HEK293 (cell line): Measurements from ENCODE around the gene ACTR3C.
"Not testable (repeated sequence)": the region's sequence is repeated elsewhere in the genome, so short reads cannot be mapped to it uniquely, and the experiment has no call there.

Experiments
- CTCF ChIA-PET: fragments of 350-600 bp; formaldehyde crosslinking; extraction: SDS; loops from one replicate; lab custom pipeline; 2021; ENCODE audit warnings: antibody characterized with exemption; lab: Yijun Ruan, JAX
- POLR2A ChIA-PET: fragments of 300-600 bp; formaldehyde crosslinking; extraction: SDS; loops from one replicate; lab custom pipeline; 2020; ENCODE audit warnings: antibody characterized with exemption, inconsistent platforms; lab: Yijun Ruan, JAX
- H3K27ac ChIP-seq: fragments of 200-500 bp; sonication (Bioruptor generic); 2 replicates; pipeline ENCODE4 v1.5.1; 2014; ENCODE audit warnings: low read depth, low read length, control low read depth, inconsistent platforms; ENCODE audit errors: extremely low read depth
- H3K36me3 ChIP-seq, 2 experiments: fragments of 200-500 bp in 1 of 2; sonication (Bioruptor generic) in 1 of 2; 1 replicate in 1 of 2; 2 replicates in 1 of 2; pipeline ENCODE4 v1.5.1; 2014 to 2017; ENCODE audit warnings: inconsistent platforms in 2 of 2, low read length in 2 of 2; ENCODE audit not compliant: control insufficient read depth in 2 of 2, insufficient read depth in 1 of 2
- H3K4me1 ChIP-seq: fragments of 200-500 bp; sonication (Bioruptor generic); 2 replicates; pipeline ENCODE4 v1.5.1; 2014; ENCODE audit warnings: mild to moderate bottlenecking, low read length, inconsistent platforms; ENCODE audit not compliant: control insufficient read depth, insufficient read depth
- H3K4me3 ChIP-seq: 2 replicates; pipeline ENCODE4 v1.5.1; 2011; ENCODE audit warnings: low read depth, mild to moderate bottlenecking, control low read depth, low read length, moderate library complexity
- H3K9me3 ChIP-seq: fragments of 200-500 bp; sonication (Bioruptor generic); 2 replicates; pipeline ENCODE4 v1.5.1; 2014; ENCODE audit warnings: low read depth, low read length, inconsistent platforms; ENCODE audit not compliant: control insufficient read depth, insufficient read depth
- GLIS1 ChIP-seq: fragments of 450-650 bp; formaldehyde crosslinking; IDR thresholded peaks from 2 replicates; pipeline ENCODE4 v1.5.1; 2016; ENCODE audit warnings: missing biosample characterization, missing genetic modification characterization
- ZBTB17 ChIP-seq: fragments of 450-650 bp; formaldehyde crosslinking; IDR thresholded peaks from 2 replicates; pipeline ENCODE4 v1.5.1; 2016; ENCODE audit warnings: missing biosample characterization, missing genetic modification characterization

The ACTR3C gene

DNA sequence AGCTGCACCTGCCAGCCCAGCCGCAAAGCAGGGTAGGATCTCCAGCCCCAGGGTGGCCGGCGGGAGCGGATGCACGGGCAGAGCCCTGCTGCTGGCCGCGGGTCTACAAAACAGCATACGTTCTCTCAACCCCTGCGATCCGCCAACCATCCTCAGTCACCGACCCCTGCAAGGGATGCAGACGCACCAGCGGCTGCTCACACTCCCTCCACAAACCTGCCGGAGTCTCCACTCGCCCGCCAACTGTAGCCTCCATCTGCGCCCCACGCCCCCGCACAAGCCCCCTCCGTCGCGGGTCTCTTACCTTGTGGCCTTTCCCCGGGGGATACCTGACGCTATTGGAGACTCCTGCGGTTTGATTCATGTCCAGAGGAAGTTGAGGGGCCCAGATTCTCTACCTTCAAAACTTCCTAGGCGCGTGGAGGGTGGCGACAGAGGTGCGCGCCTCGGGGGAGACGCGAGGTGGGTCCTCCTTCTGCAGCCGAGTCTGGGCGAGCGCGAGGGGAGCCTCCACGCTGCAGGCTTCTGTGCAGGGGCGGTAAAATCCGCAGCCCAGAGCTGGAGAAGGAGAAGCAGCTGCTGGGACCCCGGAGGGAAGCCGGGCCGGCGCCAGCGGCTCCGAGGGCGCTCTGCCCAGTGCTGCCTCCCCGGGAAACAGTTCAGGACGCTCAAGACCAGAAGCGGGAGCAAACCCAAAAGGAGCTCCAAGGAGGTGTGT lies 103.2 kb downstream of the ACTR3C start:
- POLR2A ChIA-PET, CTCF ChIA-PET, H3K4me1 ChIP-seq, H3K4me3 ChIP-seq, H3K27ac ChIP-seq, H3K36me3 ChIP-seq, H3K9me3 ChIP-seq: not testable (repeated sequence)
- peak; percentile 20; the same call in 1 of the 2 replicates for TF ChIP-seq GLIS1 (tag by site-specific recombination)

GRCh38 chr7:150206848-150207247 lies 116.5 kb downstream of the ACTR3C start:
- H3K36me3 ChIP-seq, POLR2A ChIA-PET, H3K4me1 ChIP-seq, CTCF ChIA-PET, H3K9me3 ChIP-seq, H3K4me3 ChIP-seq, H3K27ac ChIP-seq: not testable (repeated sequence)

GRCh38 chr7:150205866-150206265 lies 117.5 kb downstream of the ACTR3C start:
- H3K36me3 ChIP-seq, H3K4me1 ChIP-seq, H3K27ac ChIP-seq, CTCF ChIA-PET, H3K4me3 ChIP-seq, POLR2A ChIA-PET, H3K9me3 ChIP-seq: not testable (repeated sequence)

DNA sequence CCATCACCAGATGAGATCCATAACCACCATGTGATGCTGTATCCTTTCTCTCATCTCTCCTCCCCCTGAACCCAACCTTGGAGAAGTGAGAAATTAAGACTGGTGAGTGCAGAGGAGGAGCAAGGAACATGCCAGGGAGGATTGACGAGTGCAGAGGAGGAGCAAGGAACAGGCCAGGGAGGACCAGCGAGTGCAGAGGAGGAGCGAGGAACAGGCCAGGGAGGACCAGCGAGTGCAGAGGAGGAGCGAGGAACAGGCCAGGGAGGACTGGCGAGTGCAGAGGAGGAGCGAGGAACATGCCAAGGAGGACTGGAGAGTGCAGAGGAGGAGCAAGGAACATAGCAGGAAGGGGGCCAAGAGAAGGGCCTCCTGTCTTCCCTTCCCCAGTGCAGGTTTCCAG lies 118.8 kb downstream of the ACTR3C start:
- POLR2A ChIA-PET, H3K4me3 ChIP-seq, H3K36me3 ChIP-seq, H3K27ac ChIP-seq, CTCF ChIA-PET, H3K4me1 ChIP-seq, H3K9me3 ChIP-seq: not testable (repeated sequence)
- TF ChIP-seq ZBTB17 (tag by site-specific recombination), result peak; percentile 95

DNA sequence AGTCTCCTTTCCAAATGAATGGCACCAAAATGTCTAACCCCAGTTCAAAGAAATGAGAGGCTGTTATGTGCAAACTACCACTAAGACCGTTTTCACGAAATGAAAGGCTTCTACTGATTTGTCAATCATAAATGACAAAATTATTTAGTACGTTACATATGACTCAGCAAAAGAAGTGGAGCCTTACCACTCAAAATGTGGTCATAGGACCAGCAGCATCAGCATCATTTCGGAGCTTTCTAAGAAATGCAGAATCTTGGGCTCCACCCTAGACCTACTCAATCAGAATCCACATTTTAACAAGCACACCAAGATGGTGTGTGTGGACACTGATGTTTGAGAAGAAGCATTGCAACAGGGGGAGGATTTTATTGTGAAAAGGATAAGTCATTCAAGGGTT lies 120.5 kb downstream of the ACTR3C start:
- H3K9me3 ChIP-seq, CTCF ChIA-PET, POLR2A ChIA-PET, H3K4me3 ChIP-seq, H3K4me1 ChIP-seq, H3K36me3 ChIP-seq, H3K27ac ChIP-seq: not testable (repeated sequence)
